HEK293 (cell line): ENCODE measurements around the gene ARHGEF7.

Source experiments
- CTCF ChIP-seq: fragments of 450-650 bp; formaldehyde crosslinking; IDR thresholded peaks from 2 replicates; pipeline ENCODE4 v1.5.1; 2016; ENCODE audit warnings: missing biosample characterization, missing genetic modification characterization
- ZNF280C ChIP-seq: fragments of 450-650 bp; formaldehyde crosslinking; IDR thresholded peaks from 2 replicates; pipeline ENCODE4 v1.5.1; 2016; ENCODE audit warnings: missing biosample characterization, missing genetic modification characterization

GRCh38 chr13:111262281-111262680 lies 147.2 kb downstream of the ARHGEF7 start:
- TF ChIP-seq ZNF280C (tag by site-specific recombination) = no peak
- no peak for TF ChIP-seq CTCF
